ENCODE results near the gene NID1.

Gene NID1

GRCh38 chr1:236091933-236092318 lies 27.0 kb upstream of the NID1 start:
- Histone ChIP-seq H3K36me3 (ENCODE audit: control insufficient read depth, insufficient read depth, low read length) (no peaks in the 10 kb centered on the region), H3K4me3 (ENCODE audit: low read depth, low read length) (no peak overlapping the region), H3K27ac (ENCODE audit: low read depth, low read length) (no peak overlapping the region)

GRCh38 chr1:236090741-236091147 lies 25.9 kb upstream of the NID1 start:
- no peaks in the 10 kb centered on the region for H3K4me1 ChIP-seq (ENCODE audit: control insufficient read depth, insufficient read depth, low read length)
- H3K9ac ChIP-seq (ENCODE audit: low read depth, low read length), result no peak overlapping the region
- H3K27me3 ChIP-seq (ENCODE audit: control insufficient read depth, insufficient read depth, low read length), result no peaks in the 10 kb centered on the region
- no peaks in the 10 kb centered on the region for H3K9me3 ChIP-seq (ENCODE audit: control insufficient read depth, insufficient read depth, low read length)
- H3K27ac ChIP-seq (ENCODE audit: low read depth, low read length), result no peak overlapping the region
- H3K36me3 ChIP-seq (ENCODE audit: control insufficient read depth, insufficient read depth, low read length), result no peaks in the 10 kb centered on the region
- no peak overlapping the region for H3K4me3 ChIP-seq (ENCODE audit: low read depth, low read length)

More at GRCh38 chr1:236091933-236092318, 27.0 kb upstream of the NID1 start:
- H3K9ac ChIP-seq (ENCODE audit: low read depth, low read length), result no peak overlapping the region
- no peaks in the 10 kb centered on the region for H3K4me1 ChIP-seq (ENCODE audit: control insufficient read depth, insufficient read depth, low read length)
- H3K9me3 ChIP-seq (ENCODE audit: control insufficient read depth, insufficient read depth, low read length), result peaks cover 9% of the 10 kb centered on the region
- H3K27me3 ChIP-seq (ENCODE audit: control insufficient read depth, insufficient read depth, low read length), result no peaks in the 10 kb centered on the region

GRCh38 chr1:236089046-236089773 lies 24.3 kb upstream of the NID1 start:
- no peaks in the 10 kb centered on the region for H3K9me3 ChIP-seq (ENCODE audit: control insufficient read depth, insufficient read depth, low read length)

GRCh38 chr1:236086537-236086936 lies 21.6 kb upstream of the NID1 start:
- no peak overlapping the region for H3K4me3 ChIP-seq (ENCODE audit: low read depth, low read length)
- no peak overlapping the region for H3K27ac ChIP-seq (ENCODE audit: low read depth, low read length)
- H3K27me3 ChIP-seq (ENCODE audit: control insufficient read depth, insufficient read depth, low read length), result no peaks in the 10 kb centered on the region
- no peak overlapping the region for H3K9ac ChIP-seq (ENCODE audit: low read depth, low read length)
- H3K9me3 ChIP-seq (ENCODE audit: control insufficient read depth, insufficient read depth, low read length), result no peaks in the 10 kb centered on the region
- H3K36me3 ChIP-seq (ENCODE audit: control insufficient read depth, insufficient read depth, low read length), result no peaks in the 10 kb centered on the region
- no peaks in the 10 kb centered on the region for H3K4me1 ChIP-seq (ENCODE audit: control insufficient read depth, insufficient read depth, low read length)

More at GRCh38 chr1:236089046-236089773, 24.3 kb upstream of the NID1 start:
- Histone ChIP-seq H3K4me1 (ENCODE audit: control insufficient read depth, insufficient read depth, low read length) (no peaks in the 10 kb centered on the region), H3K27me3 (ENCODE audit: control insufficient read depth, insufficient read depth, low read length) (no peaks in the 10 kb centered on the region), H3K9ac (ENCODE audit: low read depth, low read length) (no peak overlapping the region), H3K36me3 (ENCODE audit: control insufficient read depth, insufficient read depth, low read length) (no peaks in the 10 kb centered on the region), H3K27ac (ENCODE audit: low read depth, low read length) (no peak overlapping the region), H3K4me3 (ENCODE audit: low read depth, low read length) (no peak overlapping the region)

- no peaks in the 10 kb centered on the region for H3K9me3 ChIP-seq (ENCODE audit: control insufficient read depth, insufficient read depth, low read length)
- no peak overlapping the region for H3K9ac ChIP-seq (ENCODE audit: low read depth, low read length)
- no peaks in the 10 kb centered on the region for H3K27me3 ChIP-seq (ENCODE audit: control insufficient read depth, insufficient read depth, low read length)
- no peaks in the 10 kb centered on the region for H3K4me1 ChIP-seq (ENCODE audit: control insufficient read depth, insufficient read depth, low read length)
- no peaks in the 10 kb centered on the region for H3K36me3 ChIP-seq (ENCODE audit: control insufficient read depth, insufficient read depth, low read length)
- no peak overlapping the region for H3K27ac ChIP-seq (ENCODE audit: low read depth, low read length)
- H3K4me3 ChIP-seq (ENCODE audit: low read depth, low read length), result no peak overlapping the region
Measured at GRCh38 chr1:236085545-236086159, 20.8 kb upstream of the NID1 start.

GRCh38 chr1:236084386-236084730 lies 19.5 kb upstream of the NID1 start:
- Histone ChIP-seq H3K9me3 (ENCODE audit: control insufficient read depth, insufficient read depth, low read length) (no peaks in the 10 kb centered on the region), H3K4me3 (ENCODE audit: low read depth, low read length) (no peak overlapping the region), H3K27me3 (ENCODE audit: control insufficient read depth, insufficient read depth, low read length) (no peaks in the 10 kb centered on the region), H3K9ac (ENCODE audit: low read depth, low read length) (no peak overlapping the region), H3K4me1 (ENCODE audit: control insufficient read depth, insufficient read depth, low read length) (no peaks in the 10 kb centered on the region), H3K27ac (ENCODE audit: low read depth, low read length) (no peak overlapping the region), H3K36me3 (ENCODE audit: control insufficient read depth, insufficient read depth, low read length) (no peaks in the 10 kb centered on the region)

GRCh38 chr1:236083650-236084385 lies 18.9 kb upstream of the NID1 start:
- H3K9me3 ChIP-seq (ENCODE audit: control insufficient read depth, insufficient read depth, low read length), result no peaks in the 10 kb centered on the region
- H3K9ac ChIP-seq (ENCODE audit: low read depth, low read length), result no peak overlapping the region
- no peaks in the 10 kb centered on the region for H3K4me1 ChIP-seq (ENCODE audit: control insufficient read depth, insufficient read depth, low read length)
- no peaks in the 10 kb centered on the region for H3K27me3 ChIP-seq (ENCODE audit: control insufficient read depth, insufficient read depth, low read length)
- no peak overlapping the region for H3K4me3 ChIP-seq (ENCODE audit: low read depth, low read length)
- H3K36me3 ChIP-seq (ENCODE audit: control insufficient read depth, insufficient read depth, low read length), result no peaks in the 10 kb centered on the region
- H3K27ac ChIP-seq (ENCODE audit: low read depth, low read length), result peak overlapping the region; percentile 46

- H3K36me3 ChIP-seq (ENCODE audit: control insufficient read depth, insufficient read depth, low read length), result no peaks in the 10 kb centered on the region
Measured at GRCh38 chr1:236082526-236082925, 17.6 kb upstream of the NID1 start.

GRCh38 chr1:236081546-236082227 lies 16.8 kb upstream of the NID1 start:
- H3K4me1 ChIP-seq (ENCODE audit: control insufficient read depth, insufficient read depth, low read length), result no peaks in the 10 kb centered on the region
- no peaks in the 10 kb centered on the region for H3K9me3 ChIP-seq (ENCODE audit: control insufficient read depth, insufficient read depth, low read length)
- H3K27me3 ChIP-seq (ENCODE audit: control insufficient read depth, insufficient read depth, low read length), result no peaks in the 10 kb centered on the region

More at GRCh38 chr1:236082526-236082925, 17.6 kb upstream of the NID1 start:
- no peak overlapping the region for H3K27ac ChIP-seq (ENCODE audit: low read depth, low read length)
- H3K9ac ChIP-seq (ENCODE audit: low read depth, low read length), result no peak overlapping the region
- H3K4me1 ChIP-seq (ENCODE audit: control insufficient read depth, insufficient read depth, low read length), result no peaks in the 10 kb centered on the region
- no peak overlapping the region for H3K4me3 ChIP-seq (ENCODE audit: low read depth, low read length)
- no peaks in the 10 kb centered on the region for H3K9me3 ChIP-seq (ENCODE audit: control insufficient read depth, insufficient read depth, low read length)
- H3K27me3 ChIP-seq (ENCODE audit: control insufficient read depth, insufficient read depth, low read length), result no peaks in the 10 kb centered on the region

GRCh38 chr1:236079703-236080102 lies 14.8 kb upstream of the NID1 start:
- no peaks in the 10 kb centered on the region for H3K4me1 ChIP-seq (ENCODE audit: control insufficient read depth, insufficient read depth, low read length)
- H3K9ac ChIP-seq (ENCODE audit: low read depth, low read length), result no peak overlapping the region
- no peak overlapping the region for H3K4me3 ChIP-seq (ENCODE audit: low read depth, low read length)
- no peaks in the 10 kb centered on the region for H3K27me3 ChIP-seq (ENCODE audit: control insufficient read depth, insufficient read depth, low read length)
- no peaks in the 10 kb centered on the region for H3K36me3 ChIP-seq (ENCODE audit: control insufficient read depth, insufficient read depth, low read length)
- H3K9me3 ChIP-seq (ENCODE audit: control insufficient read depth, insufficient read depth, low read length), result no peaks in the 10 kb centered on the region
- H3K27ac ChIP-seq (ENCODE audit: low read depth, low read length), result no peak overlapping the region

More at GRCh38 chr1:236081546-236082227, 16.8 kb upstream of the NID1 start:
- no peak overlapping the region for H3K27ac ChIP-seq (ENCODE audit: low read depth, low read length)
- H3K36me3 ChIP-seq (ENCODE audit: control insufficient read depth, insufficient read depth, low read length), result no peaks in the 10 kb centered on the region
- no peak overlapping the region for H3K9ac ChIP-seq (ENCODE audit: low read depth, low read length)
- no peak overlapping the region for H3K4me3 ChIP-seq (ENCODE audit: low read depth, low read length)

All from HUES48 (cell line).